NT2/D1 (cell line): ENCODE measurements around the gene WDR27.

Source experiments
- SUZ12 ChIP-seq: IDR thresholded peaks from 2 replicates; pipeline ENCODE4 v1.6.1; 2011; ENCODE audit not compliant: insufficient read length, insufficient read depth; ENCODE audit errors: extremely low read depth
- YY1 ChIP-seq: IDR thresholded peaks from 2 replicates; pipeline ENCODE4 v1.6.1; 2011; ENCODE audit not compliant: insufficient read length, insufficient read depth

- TF ChIP-seq YY1 (no peak), SUZ12 (no peak)
Observed at GRCh38 chr6:169722362-169723199, 20.8 kb upstream of the WDR27 start.
